NCI-H526 treated with DMSO at 0.1 percent for 48 hours (cell line): Measurements from ENCODE around the gene SIM2.

Experiments
- DNase-seq: peaks from one replicate; lab custom pipeline; 2025; lab: John Stamatoyannopoulos, UW

The SIM2 gene

DNA sequence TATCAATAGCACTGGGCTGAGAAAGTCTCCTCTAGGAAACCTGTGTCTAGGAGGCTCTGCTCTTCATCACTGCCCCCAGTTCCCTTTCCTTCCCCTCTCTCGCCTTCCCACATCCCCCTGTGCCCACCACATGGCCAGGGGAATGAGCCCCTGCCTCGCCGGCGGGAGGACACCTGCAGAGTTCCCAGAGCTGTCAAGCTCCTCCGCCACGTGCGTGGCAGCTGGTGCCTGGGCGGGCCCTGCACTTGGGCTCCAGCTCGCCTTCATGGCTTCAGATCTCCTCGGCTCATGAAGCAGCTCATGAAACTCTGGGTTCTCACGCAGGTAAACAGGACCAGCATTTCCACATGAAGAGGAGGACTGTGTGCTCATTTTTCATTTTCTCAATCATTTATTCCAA, 62.8 kb downstream of the SIM2 start:
- no peak for DNase-seq

DNA sequence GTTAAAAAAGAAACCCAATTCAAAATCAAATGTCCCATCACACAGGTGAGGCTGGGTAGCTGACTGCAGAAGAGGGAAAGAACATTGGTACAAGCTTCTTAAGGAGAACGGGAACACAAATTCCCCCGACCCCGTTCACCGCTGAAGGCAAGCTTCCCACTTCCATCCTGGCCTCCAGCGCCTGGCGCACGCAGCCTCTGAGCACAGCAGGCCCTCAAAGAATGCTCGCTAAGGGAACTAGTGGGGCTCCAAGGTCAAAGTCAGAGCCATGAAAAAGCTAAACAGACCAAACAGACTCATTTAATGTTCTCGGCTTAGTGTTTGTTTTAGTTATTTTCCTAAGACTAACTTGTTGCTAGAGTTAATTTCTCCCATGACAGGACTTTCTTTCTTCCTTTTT, 63.7 kb downstream of the SIM2 start:
- DNase-seq = no peak

DNA sequence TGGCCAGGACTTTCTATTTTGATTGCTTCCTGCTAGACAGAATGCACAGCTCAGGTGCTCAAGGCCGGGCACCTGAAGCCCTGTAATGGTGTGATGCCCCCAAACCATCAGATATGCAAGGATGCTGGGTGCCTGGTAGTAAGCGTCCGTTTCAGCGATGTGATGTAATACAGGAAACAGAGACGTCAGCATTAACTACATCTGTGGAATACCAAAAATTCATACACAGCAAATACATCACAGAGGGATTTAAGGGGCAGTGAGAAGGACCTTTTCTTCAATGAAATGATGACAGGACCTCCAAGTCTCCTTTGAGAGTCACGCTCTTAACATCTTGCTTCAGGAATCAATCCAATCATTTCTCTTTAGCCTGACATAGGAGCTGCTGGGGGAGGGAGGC, 64.4 kb downstream of the SIM2 start:
- DNase-seq = no peak

DNA sequence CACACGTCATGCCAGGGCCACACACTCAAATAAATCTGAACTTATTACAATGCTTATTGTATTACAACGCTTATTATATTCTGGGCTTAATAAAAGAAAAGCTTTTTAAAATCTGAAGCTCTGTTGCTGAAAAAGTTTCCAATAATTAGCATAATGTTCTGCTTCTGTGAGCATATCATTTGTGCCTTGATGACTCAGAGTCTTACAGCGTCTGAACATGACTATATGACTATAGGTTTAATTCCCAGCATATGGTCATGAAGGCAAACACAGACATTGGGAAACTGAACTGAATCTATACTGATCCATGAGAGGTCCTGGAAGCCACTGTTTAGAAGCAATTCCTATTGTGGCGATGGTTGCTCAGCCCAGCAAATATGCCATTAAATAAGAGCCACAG, 66.3 kb downstream of the SIM2 start:
- no peak for DNase-seq

GRCh38 chr21:36766511-36766910, 67.6 kb downstream of the SIM2 start:
- no peak for DNase-seq

DNA sequence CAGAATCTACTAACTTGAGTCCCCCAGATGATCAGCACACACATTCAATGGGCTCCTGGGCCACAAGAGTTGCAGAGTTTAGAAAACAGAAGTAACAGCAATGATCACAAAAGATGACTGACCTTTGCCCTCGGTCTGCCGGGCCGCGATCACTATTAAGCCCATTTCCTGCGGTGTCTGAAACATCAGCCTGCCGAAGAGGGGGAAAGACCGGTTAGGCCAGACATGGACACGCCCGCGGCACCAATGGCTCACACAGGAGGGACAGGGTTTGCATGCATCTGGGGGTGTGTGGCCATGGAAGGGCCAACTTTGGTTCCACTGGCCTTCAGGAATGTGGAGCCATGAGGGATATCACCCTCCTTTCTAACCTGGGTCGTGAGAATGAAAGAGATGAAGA, 68.2 kb downstream of the SIM2 start:
- DNase-seq = no peak

GRCh38 chr21:36768496-36768895, 69.6 kb downstream of the SIM2 start:
- DNase-seq = no peak

DNA sequence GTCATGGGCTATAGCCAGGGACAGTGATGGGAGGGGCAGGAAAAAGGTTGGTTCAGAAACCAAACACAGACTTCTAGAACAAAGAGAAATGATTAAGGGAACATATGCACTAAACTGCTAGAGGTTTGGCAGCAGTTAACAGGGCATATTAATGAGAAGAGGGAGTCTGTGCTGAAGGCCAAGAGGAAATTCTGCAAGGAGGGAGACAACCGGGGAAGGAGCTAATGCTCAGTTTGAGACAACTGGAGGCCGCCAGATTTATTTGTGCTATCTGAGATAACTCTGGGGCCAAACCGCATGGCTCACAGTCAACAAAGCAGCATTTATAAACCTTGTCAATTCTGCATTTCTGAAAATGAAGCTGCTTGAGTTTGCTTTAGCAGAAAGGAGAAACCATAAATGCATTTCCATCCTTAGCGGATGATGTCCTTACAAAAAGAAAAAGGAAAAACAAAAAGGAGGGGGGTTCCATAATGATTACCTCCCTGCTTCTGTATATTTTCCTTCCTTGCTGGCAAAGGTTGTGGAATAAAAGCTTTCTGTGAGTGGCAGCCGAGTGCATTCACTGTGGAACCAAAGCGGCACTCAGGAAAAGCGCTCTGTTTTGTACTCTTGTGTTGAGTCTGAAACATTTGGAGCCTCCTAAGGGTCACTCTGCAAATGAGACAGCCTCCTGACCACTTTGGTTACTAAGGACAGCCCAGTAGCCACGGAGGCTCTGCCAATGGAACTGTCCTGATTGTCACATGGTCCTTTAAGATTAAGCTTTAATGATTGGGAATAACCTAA, 70.3 kb downstream of the SIM2 start:
- no peak for DNase-seq

DNA sequence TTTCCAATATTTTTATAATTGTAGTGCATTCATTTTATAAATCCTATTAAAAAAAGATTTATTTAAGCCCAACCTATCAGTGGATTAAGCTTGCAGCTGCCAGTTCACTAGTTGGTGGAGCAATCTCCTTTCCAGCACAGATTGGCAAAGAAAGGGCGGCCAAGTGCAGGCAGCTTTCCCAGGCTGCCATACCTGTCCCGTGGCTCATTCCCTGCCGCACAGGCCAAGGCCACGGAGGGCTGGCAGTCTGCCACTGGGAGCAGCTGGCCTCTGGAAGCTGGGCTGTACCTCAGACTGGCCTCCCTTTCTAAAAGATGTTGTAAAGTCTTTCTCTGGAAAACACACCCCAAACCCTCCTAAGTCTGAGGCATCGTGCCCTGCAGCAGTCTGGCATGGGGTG, 74.2 kb downstream of the SIM2 start:
- no peak for DNase-seq

- no peak for DNase-seq
Observed at GRCh38 chr21:36773995-36774394, 75.1 kb downstream of the SIM2 start.

DNA sequence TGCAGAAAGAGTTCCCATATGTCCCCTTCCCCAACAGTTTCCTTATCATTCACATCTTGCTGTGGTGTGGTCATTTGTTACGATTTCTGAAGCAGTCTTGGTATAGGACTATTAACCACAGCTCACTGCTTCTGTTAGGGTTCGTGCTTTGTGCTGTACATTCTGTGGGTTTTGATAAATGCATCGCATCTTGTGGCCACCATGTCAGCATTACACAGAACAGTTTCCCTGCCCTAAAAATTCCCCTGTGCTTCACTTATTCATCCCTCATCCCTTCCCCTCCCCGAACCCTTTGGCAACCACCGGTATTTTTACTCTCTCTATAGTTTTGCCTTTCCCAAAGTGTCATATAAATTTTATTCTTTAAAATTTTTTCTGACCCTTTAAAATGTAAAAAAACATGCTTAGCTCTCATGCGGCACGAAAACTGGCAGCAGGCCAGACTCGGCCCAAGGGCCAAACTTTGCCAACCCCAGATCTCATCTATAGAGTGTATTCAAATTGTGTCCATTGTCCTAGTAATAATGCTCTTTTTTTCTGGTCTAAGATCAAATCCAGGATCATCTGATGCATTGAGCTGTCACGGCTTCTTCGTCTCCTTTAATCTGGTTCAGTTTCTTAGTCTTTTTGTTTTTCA, 78.2 kb downstream of the SIM2 start:
- DNase-seq = no peak

GRCh38 chr21:36780861-36781260, 81.9 kb downstream of the SIM2 start:
- DNase-seq = no peak

DNA sequence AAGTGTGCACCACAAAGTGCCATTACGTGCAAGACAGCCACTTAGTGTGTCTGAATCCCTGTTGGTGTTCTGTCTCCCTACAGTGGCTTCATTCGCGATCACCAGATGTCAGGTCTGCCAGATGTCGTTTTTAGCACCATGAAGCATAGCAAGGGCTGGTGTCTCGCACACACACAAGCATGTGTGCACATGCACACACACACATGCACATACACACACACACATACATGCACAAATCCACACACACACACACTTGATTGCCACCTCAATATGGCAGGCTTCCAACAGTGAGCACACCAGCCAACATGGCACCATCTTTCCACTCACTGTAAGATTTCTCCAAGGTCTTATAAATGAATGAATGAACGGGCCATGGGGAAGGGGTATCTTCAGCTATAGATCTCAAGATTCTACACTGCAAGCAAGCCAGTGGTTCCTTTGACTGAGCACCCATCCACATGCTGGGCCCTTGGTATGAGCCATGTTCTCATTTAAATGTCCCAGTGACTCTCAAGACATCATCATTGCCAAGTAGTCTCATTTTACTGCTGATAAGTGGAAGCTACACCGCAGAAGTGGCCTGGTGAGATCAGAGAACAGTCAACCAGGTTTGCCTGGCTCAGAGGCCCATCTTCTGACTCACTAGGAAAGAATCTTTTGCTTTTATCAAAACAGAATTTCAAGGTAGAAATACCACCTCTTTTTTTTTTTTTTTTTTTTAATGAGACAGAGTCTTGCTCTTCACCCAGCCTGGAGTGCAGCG, 84.9 kb downstream of the SIM2 start:
- no peak for DNase-seq

- no peak for DNase-seq
Observed at GRCh38 chr21:36784947-36785346, 86.0 kb downstream of the SIM2 start.

- no peak for DNase-seq
Observed at GRCh38 chr21:36785615-36786014, 86.7 kb downstream of the SIM2 start.

- DNase-seq = no peak
Observed at GRCh38 chr21:36786186-36786585, 87.3 kb downstream of the SIM2 start.

GRCh38 chr21:36788120-36788638, 89.3 kb downstream of the SIM2 start:
- no peak for DNase-seq

DNA sequence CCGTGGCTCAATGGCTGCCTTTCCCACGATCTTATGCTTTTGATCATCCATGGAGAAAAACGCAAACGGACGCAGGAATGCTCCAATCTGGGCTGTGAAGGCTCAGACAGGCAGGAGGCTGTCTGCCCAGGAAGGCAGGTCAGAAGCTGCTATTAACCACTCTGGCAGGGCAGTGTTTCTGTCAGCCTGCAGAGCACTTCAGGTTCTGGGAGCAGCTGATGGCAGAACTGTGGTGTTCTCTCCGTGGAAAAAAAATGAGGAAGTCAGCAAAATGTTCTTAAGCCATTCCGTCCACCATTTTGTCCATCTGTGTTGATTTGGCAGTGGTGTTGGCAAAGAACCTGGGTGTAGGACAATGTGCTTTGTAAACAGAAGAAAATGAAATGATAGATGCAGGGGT, 91.7 kb downstream of the SIM2 start:
- DNase-seq = no peak

DNA sequence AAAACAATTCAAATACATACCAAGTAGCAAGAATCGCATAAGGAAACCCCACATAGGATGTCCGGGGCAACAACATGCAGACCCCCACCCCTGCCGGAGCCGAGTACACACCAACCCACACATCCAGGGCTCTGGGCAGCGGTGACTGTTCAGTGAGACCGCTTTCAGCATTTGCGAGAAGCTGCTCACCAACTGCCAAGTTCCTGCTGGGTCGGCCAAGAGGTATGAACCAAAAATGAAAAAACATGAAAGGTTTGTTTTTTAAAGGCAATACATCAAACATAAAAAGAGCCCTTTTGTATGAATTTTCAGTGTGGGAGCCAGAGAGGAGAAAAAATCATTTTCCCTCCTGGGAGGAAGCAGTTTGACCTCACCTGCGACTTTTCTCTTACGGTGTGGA, 92.3 kb downstream of the SIM2 start:
- DNase-seq = no peak

- no peak for DNase-seq
Observed at GRCh38 chr21:36791695-36792470, 93.0 kb downstream of the SIM2 start.

- no peak for DNase-seq
Observed at GRCh38 chr21:36792505-36792967, 93.6 kb downstream of the SIM2 start.

DNA sequence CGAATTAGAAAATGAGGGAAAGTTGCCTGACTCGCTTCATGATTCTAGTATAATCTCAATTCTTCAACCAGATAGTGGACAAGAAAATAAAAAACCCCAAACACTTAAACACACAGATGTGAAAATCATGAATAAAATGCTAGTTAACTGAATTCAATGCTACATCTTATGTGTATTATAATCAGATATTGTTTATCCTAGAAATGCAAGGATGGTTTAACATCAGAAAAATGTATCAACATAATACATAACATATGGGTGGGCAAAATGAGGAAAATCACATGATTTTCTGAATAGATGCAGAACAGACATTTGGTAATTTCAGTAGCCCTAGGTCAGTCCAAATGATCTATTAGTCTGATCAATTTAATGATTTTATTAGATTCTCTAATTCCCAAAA, 97.2 kb downstream of the SIM2 start:
- no peak for DNase-seq
